PFSK-1 (cell line): ENCODE measurements around the gene ZC3H12A.

Experiments
- POLR2AphosphoS5 ChIP-seq: IDR thresholded peaks from 2 replicates; pipeline ENCODE4 v1.6.1; 2012; ENCODE audit warnings: low read depth, mild to moderate bottlenecking, control low read depth, low read length, moderate library complexity
- TAF1 ChIP-seq: IDR thresholded peaks from 2 replicates; pipeline ENCODE4 v1.6.1; 2012; ENCODE audit warnings: low read length, control low read depth, borderline replicate concordance; ENCODE audit not compliant: insufficient read depth

GRCh38 chr1:37456614-37457013 lies 17.8 kb upstream of the ZC3H12A start:
- TF ChIP-seq TAF1, result no peak
- no peak for TF ChIP-seq POLR2AphosphoS5
